Measurements from ENCODE around the gene CLCA1. TPM values are rescaled to one million over a fixed set of nuclear protein-coding genes. Genes with fewer than 3 reads are reported as not detected.

CLCA1 gene
- total RNA-seq, 1 donor from 2014 or later = not detected

DNA sequence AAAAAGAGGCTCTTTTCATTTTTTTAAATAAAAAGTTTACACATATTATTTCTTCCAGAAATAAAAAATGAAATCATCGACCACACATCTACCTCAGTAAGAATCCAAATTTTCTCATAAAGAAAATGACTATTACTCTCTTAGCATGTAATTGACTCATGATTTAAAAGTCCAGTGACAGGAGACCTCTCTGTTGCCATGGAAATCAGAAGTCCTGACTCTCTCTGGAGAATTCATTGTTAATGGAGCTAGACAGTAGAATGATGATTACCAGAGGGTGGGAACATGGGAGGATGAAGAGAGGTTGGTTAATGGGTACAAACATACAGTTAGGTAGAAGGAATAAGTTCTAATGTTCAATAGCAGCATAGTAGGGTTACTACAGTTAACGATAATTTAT lies 73.1 kb downstream of the CLCA1 start:
- H3K27me3 Mint-ChIP-seq (ENCODE audit: low read depth) = no peaks in the 10 kb centered on the region
- no peak for DNase-seq (ENCODE audit: low spot score)
- no peak overlapping the region for H3K4me3 Mint-ChIP-seq (ENCODE audit: unreplicated experiment)
- peaks cover 13% of the 10 kb centered on the region for H3K9me3 Mint-ChIP-seq (ENCODE audit: low read depth)
- H3K36me3 Mint-ChIP-seq (ENCODE audit: low read depth) = no peaks in the 10 kb centered on the region
- H3K4me1 Mint-ChIP-seq (ENCODE audit: low read depth) = no peaks in the 10 kb centered on the region
- H3K27ac Mint-ChIP-seq (ENCODE audit: unreplicated experiment) = no peak overlapping the region
- TF ChIP-seq, protein P1, sequence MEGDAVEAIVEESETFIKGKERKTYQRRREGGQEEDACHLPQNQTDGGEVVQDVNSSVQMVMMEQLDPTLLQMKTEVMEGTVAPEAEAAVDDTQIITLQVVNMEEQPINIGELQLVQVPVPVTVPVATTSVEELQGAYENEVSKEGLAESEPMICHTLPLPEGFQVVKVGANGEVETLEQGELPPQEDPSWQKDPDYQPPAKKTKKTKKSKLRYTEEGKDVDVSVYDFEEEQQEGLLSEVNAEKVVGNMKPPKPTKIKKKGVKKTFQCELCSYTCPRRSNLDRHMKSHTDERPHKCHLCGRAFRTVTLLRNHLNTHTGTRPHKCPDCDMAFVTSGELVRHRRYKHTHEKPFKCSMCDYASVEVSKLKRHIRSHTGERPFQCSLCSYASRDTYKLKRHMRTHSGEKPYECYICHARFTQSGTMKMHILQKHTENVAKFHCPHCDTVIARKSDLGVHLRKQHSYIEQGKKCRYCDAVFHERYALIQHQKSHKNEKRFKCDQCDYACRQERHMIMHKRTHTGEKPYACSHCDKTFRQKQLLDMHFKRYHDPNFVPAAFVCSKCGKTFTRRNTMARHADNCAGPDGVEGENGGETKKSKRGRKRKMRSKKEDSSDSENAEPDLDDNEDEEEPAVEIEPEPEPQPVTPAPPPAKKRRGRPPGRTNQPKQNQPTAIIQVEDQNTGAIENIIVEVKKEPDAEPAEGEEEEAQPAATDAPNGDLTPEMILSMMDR (IDR thresholded peaks at IDR 0.05) = no peak

DNA sequence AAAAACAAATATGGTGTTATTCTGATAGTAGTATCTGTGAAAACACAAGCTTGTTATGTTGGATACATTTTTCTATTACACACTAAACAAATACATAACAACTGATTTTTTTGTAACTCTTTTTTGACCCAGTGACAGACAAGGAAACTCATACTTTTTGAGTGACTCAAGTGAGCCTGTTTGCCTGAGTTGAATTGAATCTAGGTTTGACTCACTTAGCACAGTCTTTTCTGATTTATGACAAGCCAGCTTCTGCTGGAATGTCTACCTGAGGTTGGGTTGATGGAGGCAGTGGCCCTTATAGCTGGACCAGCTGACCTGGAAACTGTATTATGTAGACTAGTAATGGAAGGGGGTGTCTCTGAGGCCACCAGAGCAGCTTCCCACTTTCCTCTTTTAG lies 73.9 kb downstream of the CLCA1 start:
- no peak overlapping the region for H3K27ac Mint-ChIP-seq (ENCODE audit: unreplicated experiment)

DNA sequence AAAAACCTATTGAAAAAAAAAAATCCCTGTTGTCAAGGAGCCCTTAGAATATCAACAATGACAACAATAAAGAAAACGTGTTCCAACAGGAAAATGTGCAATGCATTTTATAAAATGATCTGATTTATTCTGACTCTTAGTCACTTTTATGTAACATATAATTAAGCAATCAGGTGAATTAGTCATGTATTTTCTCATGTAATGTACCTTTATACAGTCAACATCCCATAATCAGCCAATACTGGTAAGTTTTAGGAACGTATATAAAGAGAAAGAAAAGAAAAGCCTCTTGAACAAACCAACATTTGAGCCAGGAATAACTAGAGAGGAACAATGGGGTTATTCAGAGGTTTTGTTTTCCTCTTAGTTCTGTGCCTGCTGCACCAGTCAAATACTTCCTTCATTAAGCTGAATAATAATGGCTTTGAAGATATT lies 78.1 kb downstream of the CLCA1 start, which contains the start of gene CLCA4:
TSS of gene CLCA4 (plus strand) at position 292 of the 435 bp plus-strand sequence. CDS start at position 334, 42 bp downstream.
- H3K4me1 Mint-ChIP-seq (ENCODE audit: low read depth) = no peaks in the 10 kb centered on the region
- TF ChIP-seq, protein P1 (IDR thresholded peaks at IDR 0.05) = no peak
- H3K4me3 Mint-ChIP-seq (ENCODE audit: unreplicated experiment) = no peak within 1 kb of the TSS
- no peak within 1 kb of the TSS for H3K27ac Mint-ChIP-seq (ENCODE audit: unreplicated experiment)
- no peaks in the 10 kb centered on the region for H3K36me3 Mint-ChIP-seq (ENCODE audit: low read depth)
- peaks cover 13% of the 10 kb centered on the region for H3K9me3 Mint-ChIP-seq (ENCODE audit: low read depth)
- H3K27me3 Mint-ChIP-seq (ENCODE audit: low read depth) = no peaks in the 10 kb centered on the region
- DNase-seq (ENCODE audit: low spot score) = no peak

More for the DNA sequence above, 73.9 kb downstream of the CLCA1 start:
- H3K4me1 Mint-ChIP-seq (ENCODE audit: low read depth) = no peaks in the 10 kb centered on the region
- H3K36me3 Mint-ChIP-seq (ENCODE audit: low read depth) = no peaks in the 10 kb centered on the region
- H3K27me3 Mint-ChIP-seq (ENCODE audit: low read depth) = no peaks in the 10 kb centered on the region
- TF ChIP-seq, protein P1 (IDR thresholded peaks at IDR 0.05) = no peak
- no peak for DNase-seq (ENCODE audit: low spot score)
- peaks cover 13% of the 10 kb centered on the region for H3K9me3 Mint-ChIP-seq (ENCODE audit: low read depth)
- no peak overlapping the region for H3K4me3 Mint-ChIP-seq (ENCODE audit: unreplicated experiment)

DNA sequence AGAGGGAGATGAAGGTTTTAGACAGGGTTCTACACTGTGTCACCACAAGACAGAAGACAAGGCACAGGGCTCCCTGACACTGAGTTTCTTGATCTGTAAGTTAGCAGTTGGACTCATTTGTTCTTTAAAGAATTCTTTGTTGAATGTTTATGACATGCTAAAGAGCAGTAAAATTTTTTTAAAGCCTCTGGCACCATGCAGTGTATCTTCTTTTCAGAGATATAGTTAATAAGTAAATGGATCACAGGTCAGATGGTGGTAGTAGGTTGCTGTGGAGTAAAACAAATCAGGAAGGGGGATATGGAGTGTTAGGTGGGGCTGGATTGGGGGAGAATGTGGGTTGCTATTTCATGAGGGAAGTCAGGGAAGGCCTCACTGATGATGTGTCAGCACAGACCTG lies 80.1 kb downstream of the CLCA1 start:
- H3K36me3 Mint-ChIP-seq (ENCODE audit: low read depth) = no peaks in the 10 kb centered on the region
- no peak for DNase-seq (ENCODE audit: low spot score)
- H3K4me3 Mint-ChIP-seq (ENCODE audit: unreplicated experiment) = no peak overlapping the region
- H3K4me1 Mint-ChIP-seq (ENCODE audit: low read depth) = no peaks in the 10 kb centered on the region
- H3K27ac Mint-ChIP-seq (ENCODE audit: unreplicated experiment) = no peak overlapping the region
- TF ChIP-seq, protein P1 (IDR thresholded peaks at IDR 0.05) = no peak
- no peaks in the 10 kb centered on the region for H3K27me3 Mint-ChIP-seq (ENCODE audit: low read depth)
- H3K9me3 Mint-ChIP-seq (ENCODE audit: low read depth) = peaks cover 13% of the 10 kb centered on the region

Other genes with a start within 250 kb of the CLCA1 start
- gene ODF2L, start 72.6 kb upstream of the CLCA1 start, total RNA-seq = 26.7 to 34.4 TPM (median 28.2 TPM) in 3 replicates
- gene CLCA2, start 44.8 kb upstream of the CLCA1 start, total RNA-seq = 0.31 TPM in 1 of 3 replicates, not detected in the others
- gene CLCA4, start 78.2 kb downstream of the CLCA1 start, total RNA-seq = not detected in 3 replicates
- 118 to 135 TPM (median 133 TPM) in 3 replicates for gene SH3GLB1, start 235.6 kb downstream of the CLCA1 start, total RNA-seq

All from chondrocyte (in vitro differentiated cells).